ENCODE results near the gene RIC1.
A peak's percentile ranks its signal among the peaks of the same experiment; 100 is the strongest.
"Not testable (repeated sequence)": the region's sequence is repeated elsewhere in the genome, so short reads cannot be mapped to it uniquely, and the experiment has no call there.

The RIC1 gene

GRCh38 chr9:5628530-5629311 lies at the start of gene RIC1:
TSS of gene RIC1 (plus strand) at chr9:5629107. CDS start at chr9:5629310, 203 bp downstream.
- DNase-seq: peak; percentile 59

- DNase-seq: no peak
Observed at GRCh38 chr9:5579881-5580280, 49.0 kb upstream of the RIC1 start.

- DNase-seq: no peak
Observed at GRCh38 chr9:5580650-5581049, 48.3 kb upstream of the RIC1 start.

- not testable (repeated sequence) for DNase-seq
Observed at GRCh38 chr9:5581706-5582105, 47.2 kb upstream of the RIC1 start.

GRCh38 chr9:5582835-5583195 lies 46.1 kb upstream of the RIC1 start:
- no peak for DNase-seq

GRCh38 chr9:5586391-5586802 lies 42.5 kb upstream of the RIC1 start:
- no peak for DNase-seq

- DNase-seq: no peak
Observed at GRCh38 chr9:5587024-5587423, 41.9 kb upstream of the RIC1 start.

GRCh38 chr9:5592231-5592630 lies 36.7 kb upstream of the RIC1 start:
- no peak for DNase-seq

GRCh38 chr9:5592904-5593303 lies 36.0 kb upstream of the RIC1 start:
- DNase-seq: no peak

- no peak for DNase-seq
Observed at GRCh38 chr9:5593904-5594303, 35.0 kb upstream of the RIC1 start.

GRCh38 chr9:5596173-5596572 lies 32.7 kb upstream of the RIC1 start:
- no peak for DNase-seq

GRCh38 chr9:5608298-5609225 lies 20.3 kb upstream of the RIC1 start:
- no peak for DNase-seq

GRCh38 chr9:5609226-5609596 lies 19.7 kb upstream of the RIC1 start:
- DNase-seq: no peak

GRCh38 chr9:5610491-5610890 lies 18.4 kb upstream of the RIC1 start:
- no peak for DNase-seq

GRCh38 chr9:5611321-5612184 lies 17.4 kb upstream of the RIC1 start:
- DNase-seq: no peak

- DNase-seq: no peak
Observed at GRCh38 chr9:5612185-5612530, 16.7 kb upstream of the RIC1 start.

GRCh38 chr9:5614192-5614591 lies 14.7 kb upstream of the RIC1 start:
- no peak for DNase-seq

GRCh38 chr9:5614985-5615384 lies 13.9 kb upstream of the RIC1 start:
- DNase-seq: no peak

GRCh38 chr9:5617749-5618148 lies 11.2 kb upstream of the RIC1 start:
- no peak for DNase-seq

- no peak for DNase-seq
Observed at GRCh38 chr9:5620494-5620893, 8.4 kb upstream of the RIC1 start.

- no peak for DNase-seq
Observed at GRCh38 chr9:5621327-5621726, 7.6 kb upstream of the RIC1 start.

- no peak for DNase-seq
Observed at GRCh38 chr9:5622016-5622415, 6.9 kb upstream of the RIC1 start.

GRCh38 chr9:5624655-5625054 lies 4.3 kb upstream of the RIC1 start:
- no peak for DNase-seq
